GM21529 (cell line): ENCODE measurements around the gene CSPG4.

ENCODE experiments used
- ATAC-seq: cut with Tn5 transposase; IDR thresholded peaks from one replicate; pipeline ENCODE4 v1.9.1; 2021; ENCODE audit not compliant: unreplicated experiment

Gene CSPG4

DNA sequence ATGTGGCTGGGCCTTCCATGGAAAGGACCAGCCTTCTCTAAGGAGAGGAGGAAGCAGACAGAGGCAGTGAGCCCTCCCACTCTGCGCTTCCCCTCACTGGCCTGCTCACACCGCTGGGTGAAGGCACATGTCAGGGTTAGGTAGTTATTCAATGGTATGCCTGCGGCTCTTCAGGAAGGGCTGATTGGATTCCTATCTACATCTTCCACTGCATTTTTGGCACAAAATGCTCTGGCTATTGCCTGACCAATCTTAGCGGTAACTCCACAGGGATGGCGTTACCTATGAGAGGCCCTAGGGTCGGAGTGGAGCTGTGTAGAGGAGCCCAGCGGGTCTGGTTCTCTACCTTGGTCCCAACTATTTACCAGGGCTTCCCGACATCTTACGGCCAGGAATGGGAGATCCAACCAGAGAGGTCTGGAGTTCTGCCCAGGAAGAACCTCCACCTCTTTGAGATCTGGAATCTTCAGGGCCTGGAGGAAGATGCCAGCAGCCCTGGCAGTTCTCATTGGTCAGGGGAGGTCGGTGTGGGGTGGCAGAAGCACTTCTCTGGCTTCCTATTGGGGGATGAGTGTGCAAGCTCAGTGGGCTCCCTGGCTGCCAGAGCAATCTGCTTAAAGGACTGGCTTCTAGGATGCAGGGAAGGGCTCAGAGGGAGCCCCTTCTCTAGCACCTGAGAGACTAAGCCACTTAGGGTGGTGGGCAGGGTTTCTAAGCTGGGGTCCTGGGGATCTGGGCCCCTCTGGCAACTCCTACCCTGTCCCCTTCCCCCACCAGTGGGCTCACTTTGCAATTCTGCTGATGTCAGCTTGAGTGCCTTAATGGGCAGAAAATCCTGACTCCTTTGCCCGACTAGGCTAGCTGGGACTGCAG, 40.7 kb downstream of the CSPG4 start:
- no peak for ATAC-seq

DNA sequence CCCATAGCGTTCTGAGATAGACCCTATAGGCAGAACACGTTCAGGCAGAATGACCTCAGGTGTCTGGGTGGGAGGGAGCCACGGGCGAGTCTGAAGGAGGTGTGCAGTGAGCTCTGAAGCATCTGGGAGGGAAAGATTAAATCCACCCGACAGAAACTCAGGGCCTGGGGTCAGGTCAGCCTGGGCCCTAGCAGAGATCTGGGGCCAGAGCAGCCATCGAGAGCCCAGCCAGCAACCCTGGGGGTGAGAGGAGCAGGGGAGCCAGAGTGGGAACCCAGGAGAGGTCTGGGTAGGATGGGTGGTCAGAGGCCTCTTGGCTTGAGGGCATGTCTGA, 42.8 kb downstream of the CSPG4 start:
- ATAC-seq, result no peak

DNA sequence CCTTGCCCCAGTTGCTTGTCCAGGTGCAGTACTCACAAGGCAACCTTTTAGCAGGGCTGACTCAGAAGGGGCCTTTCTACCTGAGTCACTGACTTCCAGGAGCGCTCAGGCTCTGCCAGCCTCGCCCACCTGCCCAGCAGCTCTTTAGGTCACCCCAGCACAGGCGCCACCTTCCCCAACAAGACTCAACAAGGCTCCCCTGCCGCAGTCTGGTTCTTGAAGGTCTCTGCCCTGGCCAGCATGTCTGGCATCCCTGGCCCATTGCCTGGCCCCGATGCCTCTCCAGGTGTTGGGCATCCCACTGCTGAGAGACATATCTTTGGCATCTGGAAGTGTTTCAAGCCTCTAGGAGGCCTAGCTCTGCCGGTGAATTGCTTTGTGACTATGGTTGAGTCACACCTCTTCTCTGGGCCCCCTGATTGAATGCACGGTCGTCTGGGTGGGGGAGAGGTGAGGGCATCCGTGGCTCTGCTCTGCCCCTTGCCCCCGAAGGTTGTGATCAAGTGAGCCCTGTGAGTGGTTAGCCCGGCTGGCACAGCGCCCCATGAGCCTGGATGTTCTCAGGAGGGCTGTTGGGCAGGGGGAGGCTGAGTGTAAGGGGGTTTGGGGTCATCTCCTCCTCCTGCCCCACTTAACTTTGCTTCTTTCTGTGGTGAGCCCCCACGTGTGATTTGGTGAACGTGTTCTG, 43.3 kb downstream of the CSPG4 start:
- ATAC-seq, result no peak

DNA sequence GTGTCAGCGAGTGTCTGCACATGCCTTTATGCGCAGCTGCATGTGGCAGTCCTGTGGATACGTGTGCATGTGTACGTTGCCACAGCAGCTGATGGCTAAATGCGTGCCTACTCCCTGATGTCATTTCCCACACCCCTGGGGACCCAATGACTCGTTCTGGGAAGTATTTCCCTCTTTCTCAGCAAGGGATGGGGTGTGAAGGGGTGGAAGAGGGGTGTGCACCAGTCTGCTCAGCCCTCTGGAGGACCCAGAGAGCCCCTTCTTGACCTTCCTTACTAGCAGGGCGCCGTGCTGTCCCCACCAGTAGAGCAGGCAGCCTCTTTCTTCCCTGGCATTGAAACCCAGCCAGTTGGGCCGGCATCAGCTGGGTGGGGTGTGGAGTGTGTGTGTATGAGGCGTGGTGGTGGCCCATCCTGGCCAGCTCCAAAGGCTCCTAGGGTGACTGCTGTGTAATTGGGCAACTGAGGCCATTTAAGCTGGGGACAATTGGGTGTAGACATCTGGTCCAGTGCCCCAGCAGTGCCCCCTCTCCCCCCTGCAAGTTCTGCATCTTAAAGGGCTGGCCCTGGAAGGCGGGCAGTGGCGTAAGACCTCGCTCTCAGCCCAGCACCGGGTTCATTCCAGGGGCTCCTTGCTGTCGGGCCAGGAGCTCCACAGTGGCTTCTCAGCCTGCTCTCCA, 45.7 kb downstream of the CSPG4 start:
- ATAC-seq, result no peak

- no peak for ATAC-seq
Observed at GRCh38 chr15:75663931-75664421, 48.7 kb downstream of the CSPG4 start.

- no peak for ATAC-seq
Observed at GRCh38 chr15:75662823-75663519, 49.7 kb downstream of the CSPG4 start.

- ATAC-seq, result no peak
Observed at GRCh38 chr15:75661756-75662140, 50.9 kb downstream of the CSPG4 start.

DNA sequence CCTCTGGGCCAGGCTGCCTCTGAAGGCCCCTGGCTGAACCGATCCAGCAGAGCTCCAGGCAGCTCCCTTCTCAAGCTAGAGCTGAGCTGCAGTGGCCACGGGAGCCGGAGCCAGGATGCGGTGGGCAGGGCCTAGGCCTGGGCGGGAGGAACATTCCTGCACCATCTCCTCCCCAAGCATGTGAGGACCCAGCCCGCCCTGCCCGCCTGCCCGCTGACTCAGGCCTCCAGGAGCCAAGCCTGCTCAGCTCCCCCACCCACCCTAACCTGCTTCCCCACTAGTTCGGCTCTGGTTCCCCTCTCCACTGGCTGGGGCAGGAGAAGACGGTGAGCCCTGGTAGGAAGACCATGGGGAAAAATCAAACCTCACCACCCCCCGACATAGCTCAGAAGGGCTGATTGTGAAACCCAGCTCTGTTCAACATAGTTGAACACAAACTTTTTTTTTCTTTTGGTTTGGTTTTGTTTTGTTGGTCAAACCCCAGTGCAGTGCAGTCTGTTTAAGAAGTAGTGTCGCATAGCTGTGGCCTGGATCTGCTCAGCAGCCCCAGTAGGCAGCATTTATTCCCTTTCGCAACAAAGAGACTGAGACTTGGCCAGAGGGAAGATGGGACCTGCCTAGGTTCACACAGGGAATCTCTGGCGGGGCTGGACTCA, 51.4 kb downstream of the CSPG4 start:
- ATAC-seq, result no peak

DNA sequence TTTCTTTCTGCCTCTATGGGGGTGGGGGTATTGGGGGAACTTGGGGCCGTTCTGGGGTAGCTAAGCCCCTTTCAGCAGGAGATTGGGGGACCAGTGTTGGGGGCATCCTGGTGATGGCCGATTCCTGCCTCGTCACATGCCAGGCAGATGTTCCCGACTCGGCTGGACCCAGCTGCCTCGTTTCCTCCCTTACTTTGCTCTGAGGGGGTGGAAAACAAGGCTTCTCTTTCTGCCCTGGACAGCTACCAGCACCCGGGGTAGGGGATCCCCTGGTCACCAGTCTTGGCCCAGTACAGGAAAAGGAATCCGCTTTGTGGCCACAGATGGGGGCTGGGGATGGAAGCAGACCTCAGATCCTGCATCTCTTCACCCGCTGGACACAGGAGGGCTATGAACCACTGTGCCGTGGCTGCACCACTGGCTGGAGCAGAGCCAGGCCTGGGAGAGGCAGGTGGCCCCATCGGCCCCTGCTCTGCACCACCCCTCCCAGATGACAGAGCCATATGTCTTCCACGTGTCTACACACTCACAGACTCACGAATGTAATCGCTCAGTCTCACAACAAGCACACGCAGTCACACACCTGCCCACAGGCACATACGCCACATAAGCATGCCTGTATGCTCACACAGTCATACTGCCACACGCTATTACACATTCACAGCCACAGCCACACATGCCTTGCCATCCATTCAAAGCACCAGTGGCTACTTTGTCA, 52.6 kb downstream of the CSPG4 start:
- no peak for ATAC-seq

DNA sequence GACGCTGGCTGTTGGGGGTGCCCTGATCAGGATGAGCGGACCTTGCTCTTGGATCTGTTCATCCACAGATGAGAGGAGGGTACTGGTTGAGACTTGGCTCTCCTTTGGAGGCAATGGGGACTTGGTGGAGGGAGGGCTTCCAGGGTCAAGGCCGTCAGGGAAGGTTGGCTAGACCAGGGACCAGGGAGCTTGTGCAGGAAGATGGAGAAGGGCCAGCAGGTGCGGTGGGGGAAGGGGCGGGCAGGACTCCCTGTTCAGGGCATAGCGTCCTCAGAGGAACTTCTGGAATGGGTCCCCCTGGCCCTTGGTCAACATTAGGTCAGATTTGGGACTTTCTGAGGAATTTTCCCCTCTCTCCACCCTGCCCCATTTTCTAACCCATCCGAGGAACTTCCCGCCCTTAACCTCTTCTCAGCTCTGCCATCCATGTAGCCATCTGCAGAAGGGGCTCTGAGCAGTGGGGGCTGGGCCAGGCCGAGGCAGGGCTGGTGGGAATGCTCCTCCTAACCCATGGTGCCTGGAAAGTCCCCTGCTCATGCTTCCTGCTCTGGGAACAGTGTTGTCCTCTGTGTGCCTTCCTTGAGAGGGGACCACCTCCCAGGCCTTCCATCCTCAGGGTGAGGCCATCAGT, 53.4 kb downstream of the CSPG4 start:
- no peak for ATAC-seq

DNA sequence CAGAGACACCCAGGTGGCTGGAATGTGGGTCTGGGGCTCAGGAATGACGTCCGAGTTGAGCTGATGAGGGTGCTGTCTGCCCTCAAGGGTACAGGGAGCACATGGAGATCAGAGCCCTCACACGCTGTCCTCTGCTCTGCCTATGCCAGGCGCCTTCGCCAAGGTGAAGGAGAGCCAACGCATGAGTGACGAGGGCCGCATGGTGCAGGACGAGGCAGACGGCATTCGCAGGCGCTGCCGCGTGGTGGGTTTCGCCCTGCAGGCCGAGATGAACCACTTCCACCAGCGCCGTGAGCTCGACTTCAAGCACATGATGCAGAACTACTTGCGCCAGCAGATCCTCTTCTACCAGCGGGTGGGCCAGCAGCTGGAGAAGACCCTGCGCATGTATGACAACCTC, 55.8 kb downstream of the CSPG4 start:
- ATAC-seq, result no peak

DNA sequence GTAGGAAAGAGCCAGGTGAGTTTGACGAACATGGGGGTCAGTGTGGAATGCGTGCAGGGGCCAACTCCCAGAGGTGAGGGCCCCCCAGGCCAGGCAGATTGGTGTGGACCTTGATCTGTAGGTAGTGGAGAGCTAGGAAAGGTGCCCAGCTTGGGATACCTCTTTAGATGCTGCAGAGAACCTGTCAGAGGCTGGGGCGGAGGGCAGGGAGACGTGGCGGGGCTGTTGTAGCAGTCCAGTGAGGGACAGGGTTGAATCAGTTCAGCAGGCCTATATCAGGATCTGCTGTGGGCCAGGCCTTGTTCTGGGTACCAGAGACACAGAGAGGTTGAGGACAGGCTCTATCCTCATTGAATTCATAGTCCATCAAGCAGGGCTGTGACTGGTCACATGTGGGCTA, 56.3 kb downstream of the CSPG4 start:
- ATAC-seq, result no peak

- no peak for ATAC-seq
Observed at GRCh38 chr15:75655931-75656330, 56.7 kb downstream of the CSPG4 start.

- ATAC-seq, result no peak
Observed at GRCh38 chr15:75654201-75654907, 58.3 kb downstream of the CSPG4 start.

- no peak for ATAC-seq
Observed at GRCh38 chr15:75653347-75653913, 59.2 kb downstream of the CSPG4 start.

- no peak for ATAC-seq
Observed at GRCh38 chr15:75651810-75652543, 60.7 kb downstream of the CSPG4 start.

DNA sequence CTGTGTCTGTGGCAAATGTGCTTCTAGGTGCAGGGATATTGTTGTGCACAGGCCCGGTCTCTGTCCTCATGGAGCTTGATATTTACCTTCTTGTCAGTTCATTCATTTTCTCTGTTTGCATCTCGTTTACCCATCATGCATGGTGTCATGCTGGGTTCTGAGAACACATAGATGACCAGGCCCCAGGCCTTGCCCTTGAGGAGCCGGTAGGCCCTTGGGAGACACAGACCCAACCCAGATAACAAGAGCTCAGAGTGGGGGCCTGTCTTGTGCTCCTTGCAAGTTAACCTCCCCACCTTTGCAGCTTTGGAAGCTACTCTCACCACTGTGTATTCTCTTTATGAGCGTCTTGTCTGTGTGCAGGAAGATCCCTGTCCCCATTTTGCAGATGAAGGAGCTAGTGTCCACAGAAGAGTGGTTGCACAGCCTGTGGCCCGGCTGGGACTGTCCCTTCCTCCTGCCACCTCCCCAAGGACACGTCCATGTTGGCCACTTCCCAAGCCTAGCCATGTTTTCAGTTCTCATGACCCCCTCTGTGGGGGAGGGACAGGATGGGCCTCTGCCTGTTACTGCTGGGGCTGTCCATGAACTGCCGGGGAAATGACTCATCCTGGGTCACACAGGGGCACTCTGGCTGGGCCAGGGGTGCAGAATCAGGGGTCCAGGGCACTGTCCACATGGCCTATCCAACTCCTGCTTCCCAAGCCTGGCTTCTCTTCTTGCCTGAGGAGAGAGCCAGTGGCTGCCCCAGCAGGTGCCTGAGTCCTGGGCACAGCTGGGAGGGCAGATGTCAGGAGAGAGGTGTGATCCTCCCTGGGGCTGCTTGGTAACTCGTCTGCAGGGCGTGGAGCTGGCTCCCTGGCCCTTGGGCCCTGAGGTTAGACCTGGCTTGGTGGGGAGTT, 61.5 kb downstream of the CSPG4 start:
- ATAC-seq, result no peak
